Daoy (cell line): ENCODE results near the gene FRG2. TPM values are rescaled to one million over a fixed set of nuclear protein-coding genes. Genes with fewer than 3 reads are reported as not detected.
"Not testable (repeated sequence)": the region's sequence is repeated elsewhere in the genome, so short reads cannot be mapped to it uniquely, and the experiment has no call there.

Experiments
- DNase-seq: peaks from one replicate; pipeline ENCODE4 v3.0.0-alpha.2; 2015; ENCODE audit warnings: low read depth
- total RNA-seq: library from RNA; depleted of rRNA; stranded (reverse); fragments of >200 nt; shearing (Covaris generic); gene quantifications from 2 replicates; pipeline ENCODE4 v1.2.3, GENCODE V29; 2014; rRNA removed

FRG2 gene
- 0.11 TPM in 1 of 2 replicates, not detected in the other for total RNA-seq

DNA sequence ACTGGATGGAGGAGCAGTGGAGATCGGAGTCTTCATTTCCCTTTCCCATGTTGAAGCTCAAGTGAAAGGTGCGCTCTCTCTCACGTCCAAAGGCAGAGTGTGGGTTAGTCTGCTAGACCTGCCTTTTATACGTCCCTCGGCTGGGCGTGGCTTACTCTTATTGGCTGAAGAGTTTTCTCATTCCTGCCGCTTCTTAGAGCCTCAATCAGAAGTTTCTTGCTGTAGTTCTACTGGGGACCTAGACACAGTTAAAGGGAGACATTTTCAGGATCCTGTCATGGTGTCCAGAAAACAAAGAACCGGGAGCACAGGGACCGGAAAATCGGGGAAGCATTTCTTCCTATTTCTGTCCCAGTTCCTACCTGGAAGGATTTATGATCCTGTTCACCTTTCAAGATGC is at the start of gene FRG2:
FRG2 (minus strand) TSS at position 101 of the 400 bp plus-strand sequence; CDS start at position 49, 52 bp downstream.
- DNase-seq = not testable (repeated sequence)

- not testable (repeated sequence) for DNase-seq
Observed at GRCh38 chr4:190068351-190068750, 41.3 kb upstream of the FRG2 start.

GRCh38 chr4:190064805-190065204 is 37.7 kb upstream of the FRG2 start:
- not testable (repeated sequence) for DNase-seq

DNA sequence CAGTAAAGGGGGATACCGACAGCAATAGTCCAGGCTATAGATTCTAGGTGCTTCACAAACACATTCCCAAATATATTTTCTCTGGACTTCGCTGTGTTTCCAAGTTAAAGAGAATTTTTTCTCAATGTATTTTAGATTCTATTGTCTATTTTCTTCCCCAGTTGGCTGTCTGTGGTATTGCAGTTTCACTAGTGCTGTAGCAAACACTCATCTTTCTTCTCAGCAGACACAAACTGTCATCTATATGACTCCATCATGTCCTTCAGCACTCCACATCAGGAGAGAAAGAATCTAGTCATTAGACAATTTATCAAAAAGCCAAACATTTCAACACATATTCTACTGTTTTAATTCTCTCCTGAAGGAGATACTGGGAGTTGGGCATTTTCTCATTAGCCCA is 37.3 kb upstream of the FRG2 start, which contains the start of gene DBET:
DBET (plus strand) TSS at position 161 of the 400 bp plus-strand sequence.
- DNase-seq = not testable (repeated sequence)

GRCh38 chr4:190058997-190059396 is 31.9 kb upstream of the FRG2 start:
- not testable (repeated sequence) for DNase-seq

- DNase-seq = not testable (repeated sequence)
Observed at GRCh38 chr4:190049378-190050239, 22.6 kb upstream of the FRG2 start.

DNA sequence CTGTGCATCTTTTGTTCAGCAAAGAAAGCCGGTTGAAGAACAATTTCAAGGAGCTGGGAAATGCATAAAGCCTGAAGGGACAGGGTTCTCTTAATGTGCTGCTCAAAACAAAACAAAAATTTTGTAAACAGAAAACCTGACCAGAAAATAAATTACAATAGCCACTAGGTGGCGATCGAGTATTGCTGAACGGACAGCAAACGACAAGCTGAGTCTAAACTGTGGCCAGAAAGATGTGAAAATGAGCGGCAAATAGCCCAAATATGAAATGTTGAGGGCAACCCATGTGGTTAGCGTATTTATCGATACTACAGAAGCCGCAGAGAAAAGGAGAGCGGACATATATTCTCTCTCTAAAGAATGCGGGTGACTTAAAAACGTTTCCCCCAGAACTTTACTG is 20.6 kb upstream of the FRG2 start:
- not testable (repeated sequence) for DNase-seq

DNA sequence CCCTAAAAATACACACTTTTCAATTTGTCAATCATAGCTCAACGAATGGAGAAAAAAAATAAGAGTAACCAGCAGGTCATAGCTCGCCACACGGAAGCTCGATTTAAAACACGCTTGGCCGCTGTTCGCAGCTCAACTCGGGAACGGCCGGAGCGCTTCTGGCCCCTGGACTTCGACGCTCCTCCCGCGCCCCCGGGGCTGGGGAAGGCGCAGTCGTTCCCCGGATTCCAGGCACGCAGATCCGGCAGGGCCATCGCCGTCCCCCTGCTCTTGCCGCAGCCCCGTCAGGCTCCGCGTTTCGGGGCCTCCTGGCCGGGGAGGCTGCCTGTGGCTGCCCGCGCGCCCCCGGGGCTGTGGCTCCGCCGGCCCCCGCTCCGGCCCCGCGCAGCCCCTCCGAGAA is 13.8 kb upstream of the FRG2 start:
- DNase-seq = not testable (repeated sequence)

GRCh38 chr4:190037704-190038388 is 10.8 kb upstream of the FRG2 start:
- DNase-seq = not testable (repeated sequence)

DNA sequence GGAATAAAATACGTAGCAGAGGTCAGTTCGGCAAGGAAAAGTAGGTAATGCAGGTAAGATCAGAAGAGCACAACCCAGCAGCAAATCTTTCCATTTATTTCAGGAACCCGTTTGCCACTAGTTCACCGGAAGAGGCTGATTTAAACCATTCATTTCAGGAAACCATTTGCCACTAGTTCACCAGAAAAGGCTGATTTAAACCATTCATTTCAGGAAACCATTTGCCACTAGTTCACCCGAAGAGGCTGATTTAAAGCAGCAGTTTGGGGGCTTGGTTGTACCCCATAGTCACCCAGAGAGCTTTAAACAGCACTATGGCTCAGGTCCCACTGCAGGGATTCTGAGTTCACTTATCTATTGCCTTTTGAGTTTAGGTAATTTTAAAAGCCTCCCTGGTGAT is 4.2 kb upstream of the FRG2 start:
- not testable (repeated sequence) for DNase-seq

DNA sequence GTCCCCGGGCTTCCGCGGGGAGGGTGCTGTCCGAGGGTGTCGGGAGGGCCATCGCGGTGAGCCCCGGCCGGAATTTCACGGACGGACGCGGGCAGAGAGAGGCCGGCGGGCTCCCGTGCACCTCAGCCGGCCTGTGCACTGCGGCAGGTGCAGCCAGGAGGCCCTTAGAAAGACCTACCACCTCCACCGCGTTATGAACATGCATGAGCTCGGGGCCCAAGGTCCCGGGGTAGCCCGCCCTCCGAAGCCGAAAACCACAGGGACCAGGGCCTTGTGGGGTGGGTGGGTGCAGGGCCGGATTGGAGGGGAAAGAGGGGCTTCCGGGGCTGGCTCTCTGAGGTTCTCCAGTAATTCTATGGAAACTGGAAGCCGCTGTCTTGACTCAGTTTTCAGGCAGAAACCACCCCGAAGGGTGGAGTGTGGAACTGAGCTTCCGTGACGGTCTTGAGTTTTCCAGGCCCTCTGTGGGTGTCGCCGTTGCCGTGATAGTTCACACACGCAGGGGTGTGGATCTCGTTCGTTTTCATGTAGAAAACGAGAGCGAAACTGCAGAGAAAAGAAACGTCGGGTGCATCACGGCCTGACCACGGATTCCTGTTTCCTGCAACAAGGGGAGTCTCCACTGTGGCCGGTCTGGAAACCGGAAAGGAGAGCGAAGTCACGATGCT is 4.3 kb downstream of the FRG2 start:
- DNase-seq = not testable (repeated sequence)

GRCh38 chr4:190021973-190022372 is 5.1 kb downstream of the FRG2 start:
- DNase-seq = not testable (repeated sequence)

DNA sequence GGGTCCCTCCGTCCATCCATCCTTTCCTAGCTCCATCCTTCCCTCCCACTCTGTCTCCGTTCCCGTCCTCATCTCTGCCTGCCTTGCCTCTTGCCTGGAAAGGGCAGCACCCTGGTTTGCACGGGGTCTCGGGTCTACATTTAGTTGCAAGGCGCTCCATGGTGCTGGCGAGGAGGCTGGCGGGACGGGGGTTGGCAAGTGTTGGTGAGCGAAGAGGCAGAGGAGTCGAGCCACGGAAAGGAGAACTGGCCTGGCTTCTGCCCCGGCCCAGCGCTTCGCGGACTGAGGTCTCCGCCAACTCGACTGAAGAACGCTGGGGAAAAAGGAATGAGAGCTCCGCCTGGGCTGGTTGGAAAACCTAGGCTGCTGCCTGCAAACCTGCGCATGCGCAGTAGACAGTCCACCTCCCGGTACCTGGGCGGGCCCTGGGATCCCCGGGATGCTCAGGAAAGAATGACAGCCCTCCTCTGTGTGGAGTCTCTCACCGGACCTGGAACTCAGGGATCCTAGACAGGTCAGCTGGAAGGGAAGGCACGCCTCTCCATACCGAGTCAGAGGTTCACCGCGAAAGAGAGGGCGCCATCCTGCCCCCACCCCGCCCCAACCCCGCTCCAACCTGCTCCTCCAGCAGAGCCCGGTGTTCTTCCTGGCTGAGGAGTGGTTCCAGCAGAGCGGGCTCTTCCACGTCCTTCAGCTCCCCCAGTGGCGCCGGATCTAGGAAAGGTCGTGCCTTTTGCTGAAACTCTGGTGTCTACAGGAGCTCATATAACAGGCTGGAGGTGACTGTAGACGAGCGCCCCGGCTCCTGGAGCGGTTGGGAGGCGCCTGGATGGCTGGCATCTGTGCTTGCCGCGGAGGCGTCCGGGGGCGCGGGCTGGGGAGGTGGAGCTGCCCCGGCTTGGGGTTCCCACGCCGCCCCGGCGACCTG is 6.0 kb downstream of the FRG2 start:
- peak; percentile 78 for DNase-seq

- not testable (repeated sequence) for DNase-seq
Observed at GRCh38 chr4:190019859-190020463, 7.1 kb downstream of the FRG2 start.

DNA sequence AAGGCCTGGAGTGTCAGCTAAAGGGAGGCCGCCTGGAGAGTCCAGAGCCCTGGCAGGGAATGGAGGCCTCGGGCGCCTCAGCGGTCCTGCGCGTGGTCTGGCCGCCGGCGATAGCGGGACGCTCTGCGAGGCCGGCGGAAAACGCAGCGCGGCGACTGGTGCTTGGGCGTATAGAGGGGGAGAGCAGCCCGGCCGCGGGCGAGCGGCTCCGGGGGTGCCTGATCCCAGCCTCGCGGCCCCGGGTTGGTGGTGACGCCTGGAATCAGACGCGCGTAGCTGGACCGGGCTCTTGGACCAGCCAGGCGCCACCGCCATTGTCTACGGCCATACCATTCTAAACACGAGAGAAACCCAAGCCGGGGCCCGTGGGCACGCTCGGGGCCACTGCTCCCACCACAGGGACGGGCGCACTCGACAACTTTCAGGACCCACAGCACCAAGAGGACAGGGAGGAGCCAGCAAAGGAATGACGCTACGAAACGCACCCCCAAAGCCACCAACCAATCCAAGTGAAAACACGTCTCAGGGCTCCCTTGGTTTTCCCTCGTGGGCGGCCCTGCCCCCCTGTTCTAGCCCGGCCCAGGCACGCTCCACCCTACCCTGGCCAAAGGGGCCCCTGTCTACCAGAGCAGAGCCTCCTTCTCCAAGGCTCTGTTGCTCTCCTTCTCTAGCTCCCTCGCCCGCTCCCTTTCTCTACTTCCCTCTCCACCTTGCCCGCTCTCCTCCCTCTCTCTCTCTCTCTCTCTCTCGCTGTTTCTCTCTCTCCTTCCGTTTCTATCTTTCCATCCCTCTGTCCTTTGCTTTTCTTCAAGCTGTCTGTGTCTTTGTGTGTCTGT is 7.8 kb downstream of the FRG2 start:
- peak; percentile 36 for DNase-seq

- DNase-seq = no peak
Observed at GRCh38 chr4:190018201-190018920, 8.7 kb downstream of the FRG2 start.

DNA sequence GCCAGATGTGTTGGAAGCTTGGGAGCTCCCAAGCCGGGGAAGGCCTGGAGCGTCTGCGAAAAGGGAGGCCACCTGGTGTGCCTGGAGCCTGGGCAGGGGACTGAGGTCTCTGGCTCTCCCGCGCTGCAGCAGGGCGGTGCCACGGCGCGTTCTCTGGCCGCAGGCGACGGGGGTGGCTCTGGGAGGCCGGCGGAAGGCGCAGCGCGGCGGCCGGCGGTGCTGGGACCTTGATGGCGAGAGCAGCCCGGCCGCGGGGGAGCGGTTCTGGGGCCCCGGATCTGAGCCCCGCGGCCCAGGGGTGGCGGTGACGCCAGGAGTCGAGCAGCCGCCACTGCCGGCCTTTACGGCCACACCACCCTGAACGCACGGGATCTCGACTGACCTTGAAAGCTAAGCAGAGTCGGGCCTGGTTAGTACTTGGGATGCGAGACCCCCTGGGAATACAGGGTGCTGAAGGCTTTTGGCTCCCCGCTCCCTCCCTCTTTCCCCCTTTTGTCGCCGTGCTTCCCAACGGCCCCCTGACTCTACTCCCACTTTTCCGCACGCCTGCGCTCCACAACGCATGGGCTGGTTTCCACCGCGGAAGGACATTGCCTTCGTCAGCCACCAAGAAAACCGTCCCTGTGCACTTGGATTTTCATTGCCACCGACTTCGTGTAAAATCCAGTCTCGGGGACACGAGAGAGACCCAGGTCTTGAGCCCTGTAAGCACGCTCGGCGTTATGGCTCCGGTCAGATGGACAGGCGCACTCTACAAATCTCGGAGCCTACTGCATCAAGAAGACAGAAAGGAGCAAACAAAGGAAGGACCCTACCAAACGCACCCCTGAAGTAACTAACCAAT is 9.5 kb downstream of the FRG2 start:
- DNase-seq = peak; percentile 17
